Upper lobe of left lung (tissue), 6 donors: ENCODE measurements around the gene HTR3D. TPM values are rescaled to one million over a fixed set of nuclear protein-coding genes. Genes with fewer than 3 reads are reported as not detected.
"Not testable (repeated sequence)": the region's sequence is repeated elsewhere in the genome, so short reads cannot be mapped to it uniquely, and the experiment has no call there.

ENCODE experiments used
- ATAC-seq, 2 donors: fragments of 200-7000 bp; cut with Tn5 transposase; one replicate each; pipeline ENCODE4 v1.9.1; 2022; ENCODE audit warnings: mild to moderate bottlenecking in 2 of 2, moderate library complexity in 2 of 2; ENCODE audit not compliant: low FRiP score in 2 of 2
- DNase-seq, 2 donors: peaks; one replicate each; pipeline ENCODE4 v3.0.0-alpha.2; 2019 to 2020
- H3K27ac ChIP-seq, 4 donors: fragments of 200-600 bp; sonication (generic); one replicate each; pipeline ENCODE4 v1.5.1; 2016 to 2019
- H3K27me3 ChIP-seq, 4 donors: fragments of 200-600 bp; sonication (generic); one replicate each; pipeline ENCODE4 v1.5.1; 2017 to 2019
- H3K36me3 ChIP-seq, 4 donors: fragments of 200-600 bp; sonication (generic); one replicate each; pipeline ENCODE4 v1.5.1; 2016 to 2019
- H3K4me1 ChIP-seq, 4 donors: fragments of 200-600 bp; sonication (generic); one replicate each; pipeline ENCODE4 v1.5.1; 2018 to 2019
- H3K4me3 ChIP-seq, 4 donors: fragments of 200-600 bp; sonication (generic); one replicate each; pipeline ENCODE4 v1.5.1; 2017 to 2019; ENCODE audit warnings: mild to moderate bottlenecking in 2 of 4, moderate library complexity in 1 of 4
- H3K9me3 ChIP-seq, 4 donors: fragments of 200-600 bp; sonication (generic); one replicate each; pipeline ENCODE4 v1.5.1; 2018 to 2019
- CTCF ChIP-seq, 6 experiments: fragments of 450-650 bp in 4 of 6; fragments of 200-600 bp in 2 of 6; sonication (generic) in 2 of 6; IDR thresholded peaks; one replicate each; pipeline ENCODE4 v1.5.1; 2016 to 2019; ENCODE audit warnings: antibody characterized with exemption in 6 of 6
- EP300 ChIP-seq, 4 donors: sonication (generic); formaldehyde crosslinking; IDR thresholded peaks; one replicate each; pipeline ENCODE4 v1.5.1; 2017; ENCODE audit warnings: antibody characterized with exemption in 4 of 4, control low read depth in 2 of 4
- POLR2A ChIP-seq, 4 donors: fragments of 450-650 bp; IDR thresholded peaks; one replicate each; pipeline ENCODE4 v1.5.1; 2016 to 2017; ENCODE audit warnings: antibody characterized with exemption in 4 of 4, mild to moderate bottlenecking in 2 of 4
- POLR2AphosphoS5 ChIP-seq, 2 donors: sonication (generic); formaldehyde crosslinking; IDR thresholded peaks; one replicate each; pipeline ENCODE4 v1.5.1; 2017; ENCODE audit warnings: antibody characterized with exemption in 2 of 2
- WGBS, 2 donors: methylation state at CpG; one replicate each; pipeline ENCODE4 v1.1.5; 2017 to 2018; 5-methylcytosine and 5-hydroxymethylcytosine counted together
- total RNA-seq, 6 donors: library from RNA; depleted of rRNA in 4 of 6; stranded (reverse); fragments of >200 nt in 4 of 6; gene quantifications; one replicate each; pipeline versions ENCODE4 v1.1.0 to v1.2.1, GENCODE V29; 2016 to 2021
- donor health status: DM: no; HTN: no; CAD: no; lungs with moderate emphysema.
- donor health status: DM: no; HTN: yes; CAD: no; lungs with severe emphysema.

Gene HTR3D
- total RNA-seq, 6 donors from 2014 or later = not detected

GRCh38 chr3:184029443-184029842, 2.1 kb upstream of the HTR3D start:
- DNase-seq = no peak
- no peak for ATAC-seq
- Histone ChIP-seq H3K4me3 (no peak overlapping the region), H3K36me3 (no peaks in the 10 kb centered on the region), H3K27me3 (no peaks in the 10 kb centered on the region), H3K4me1 (no peaks in the 10 kb centered on the region), H3K27ac (no peak overlapping the region), H3K9me3 (no peaks in the 10 kb centered on the region)
- 77 to 81% methylated on average over 2 of the region's 2 CpGs for WGBS, 2 donors
- TF ChIP-seq POLR2AphosphoS5 (IDR thresholded peaks at IDR 0.05) = no peak
- TF ChIP-seq POLR2A (IDR thresholded peaks at IDR 0.05) = no peak

- no peak overlapping the region for H3K27ac ChIP-seq
- H3K27me3 ChIP-seq = no peaks in the 10 kb centered on the region
- no peaks in the 10 kb centered on the region for H3K36me3 ChIP-seq
- H3K4me3 ChIP-seq = no peak overlapping the region
- no peaks in the 10 kb centered on the region for H3K9me3 ChIP-seq
- DNase-seq (no peak), ATAC-seq (no peak)
- H3K4me1 ChIP-seq = no peaks in the 10 kb centered on the region
- 54 to 88% methylated on average over 3 of the region's 3 CpGs for WGBS, 2 donors
- TF ChIP-seq CTCF (IDR thresholded peaks at IDR 0.05) (no peak), EP300 (IDR thresholded peaks at IDR 0.05) (no peak), POLR2AphosphoS5 (IDR thresholded peaks at IDR 0.05) (no peak), POLR2A (IDR thresholded peaks at IDR 0.05) (no peak)
Observed at GRCh38 chr3:184030536-184030935, 1.0 kb upstream of the HTR3D start.

GRCh38 chr3:184037816-184038215, 6.3 kb downstream of the HTR3D start:
- no peak for TF ChIP-seq POLR2A (IDR thresholded peaks at IDR 0.05)
- no peak for TF ChIP-seq POLR2AphosphoS5 (IDR thresholded peaks at IDR 0.05)
- no peak for TF ChIP-seq CTCF (IDR thresholded peaks at IDR 0.05)
- no peak for TF ChIP-seq EP300 (IDR thresholded peaks at IDR 0.05)
- H3K27ac ChIP-seq = no peak overlapping the region
- 71 to 78% methylated on average over 7 of the region's 7 CpGs for WGBS, 2 donors
- ATAC-seq = no peak
- no peak for DNase-seq
- no peaks in the 10 kb centered on the region for H3K9me3 ChIP-seq
- no peaks in the 10 kb centered on the region for H3K27me3 ChIP-seq
- no peaks in the 10 kb centered on the region for H3K36me3 ChIP-seq
- peaks cover 0 to 4% (median 0%) of the 10 kb centered on the region in 4 donors for H3K4me1 ChIP-seq
- H3K4me3 ChIP-seq = no peak overlapping the region

GRCh38 chr3:184038307-184038706, 6.8 kb downstream of the HTR3D start:
- not testable (repeated sequence) for ATAC-seq, DNase-seq, H3K4me3 ChIP-seq, H3K36me3 ChIP-seq, H3K4me1 ChIP-seq, H3K27me3 ChIP-seq, H3K9me3 ChIP-seq, H3K27ac ChIP-seq
- 75 to 93% methylated on average over 3 to 9 of the region's 9 CpGs for WGBS, 2 donors

- H3K36me3 ChIP-seq = no peaks in the 10 kb centered on the region
- ATAC-seq (peak; percentile 24 to 69), DNase-seq (no peak)
- peaks cover 0 to 4% (median 0%) of the 10 kb centered on the region in 4 donors for H3K4me1 ChIP-seq
- H3K9me3 ChIP-seq = no peaks in the 10 kb centered on the region
- no peaks in the 10 kb centered on the region for H3K27me3 ChIP-seq
- 59 to 67% methylated on average over 5 of the region's 5 CpGs for WGBS, 2 donors
- peak overlapping the region in 1 of 4 donors; percentile 26 for H3K27ac ChIP-seq
- TF ChIP-seq POLR2A (IDR thresholded peaks at IDR 0.05) (no peak), EP300 (IDR thresholded peaks at IDR 0.05) (peak in 1 of 4 donors; percentile 43), POLR2AphosphoS5 (IDR thresholded peaks at IDR 0.05) (no peak), CTCF (IDR thresholded peaks at IDR 0.05) (no peak)
- H3K4me3 ChIP-seq = no peak overlapping the region
Observed at GRCh38 chr3:184039414-184039813, 7.9 kb downstream of the HTR3D start.

- no peaks in the 10 kb centered on the region for H3K27me3 ChIP-seq
- H3K36me3 ChIP-seq = no peaks in the 10 kb centered on the region
- no peak overlapping the region for H3K27ac ChIP-seq
- H3K4me1 ChIP-seq = peaks cover 0 to 4% (median 0%) of the 10 kb centered on the region in 4 donors
- WGBS, 2 donors = 52 to 63% methylated on average over 3 of the region's 3 CpGs
- H3K9me3 ChIP-seq = no peaks in the 10 kb centered on the region
- H3K4me3 ChIP-seq = no peak overlapping the region
- no peak for TF ChIP-seq EP300 (IDR thresholded peaks at IDR 0.05)
- no peak for TF ChIP-seq POLR2AphosphoS5 (IDR thresholded peaks at IDR 0.05)
- no peak for TF ChIP-seq POLR2A (IDR thresholded peaks at IDR 0.05)
- TF ChIP-seq CTCF (IDR thresholded peaks at IDR 0.05) = peak in 4 of 6 experiments; percentile 10 to 24 (median 15)
- no peak for ATAC-seq
- DNase-seq = no peak
Observed at GRCh38 chr3:184040010-184040409, 8.5 kb downstream of the HTR3D start.
